ENCODE data around the gene CRADD. TPM values are rescaled to one million over a fixed set of nuclear protein-coding genes. Genes with fewer than 3 reads are reported as not detected.
"Not testable (repeated sequence)": the region's sequence is repeated elsewhere in the genome, so short reads cannot be mapped to it uniquely, and the experiment has no call there.

Gene CRADD
- total RNA-seq, 1 donor from 2014 or later = 18.8 TPM

GRCh38 chr12:93708952-93709351 lies 31.8 kb downstream of the CRADD start:
- peaks cover 2% of the 10 kb centered on the region for H3K27me3 Mint-ChIP-seq (ENCODE audit: unreplicated experiment)
- no peak overlapping the region for H3K27ac Mint-ChIP-seq (ENCODE audit: unreplicated experiment)
- DNase-seq = no peak
- no peak for TF ChIP-seq CTCF (IDR thresholded peaks at IDR 0.05; ENCODE audit: partially characterized antibody, unreplicated experiment)
- H3K4me3 Mint-ChIP-seq (ENCODE audit: unreplicated experiment) = no peak overlapping the region
- peaks cover 8% of the 10 kb centered on the region for H3K36me3 Mint-ChIP-seq (ENCODE audit: unreplicated experiment)
- peaks cover 21% of the 10 kb centered on the region for H3K4me1 Mint-ChIP-seq (ENCODE audit: low read depth, unreplicated experiment)
- H3K9me3 Mint-ChIP-seq (ENCODE audit: unreplicated experiment) = peaks cover 1% of the 10 kb centered on the region

- DNase-seq = no peak
- H3K4me1 Mint-ChIP-seq (ENCODE audit: low read depth, unreplicated experiment) = peaks cover 21% of the 10 kb centered on the region
- TF ChIP-seq CTCF (IDR thresholded peaks at IDR 0.05; ENCODE audit: partially characterized antibody, unreplicated experiment) = no peak
- peaks cover 2% of the 10 kb centered on the region for H3K27me3 Mint-ChIP-seq (ENCODE audit: unreplicated experiment)
- peaks cover 1% of the 10 kb centered on the region for H3K9me3 Mint-ChIP-seq (ENCODE audit: unreplicated experiment)
- peaks cover 8% of the 10 kb centered on the region for H3K36me3 Mint-ChIP-seq (ENCODE audit: unreplicated experiment)
- no peak overlapping the region for H3K27ac Mint-ChIP-seq (ENCODE audit: unreplicated experiment)
- H3K4me3 Mint-ChIP-seq (ENCODE audit: unreplicated experiment) = no peak overlapping the region
These were observed 32.2 kb downstream of the CRADD start for GRCh38 chr12:93709386-93709785.

- H3K4me3 Mint-ChIP-seq (ENCODE audit: unreplicated experiment) = no peak overlapping the region
- peaks cover 4% of the 10 kb centered on the region for H3K27me3 Mint-ChIP-seq (ENCODE audit: unreplicated experiment)
- H3K36me3 Mint-ChIP-seq (ENCODE audit: unreplicated experiment) = peaks cover 8% of the 10 kb centered on the region
- peaks cover 14% of the 10 kb centered on the region for H3K4me1 Mint-ChIP-seq (ENCODE audit: low read depth, unreplicated experiment)
- no peak for TF ChIP-seq CTCF (IDR thresholded peaks at IDR 0.05; ENCODE audit: partially characterized antibody, unreplicated experiment)
- no peak overlapping the region for H3K27ac Mint-ChIP-seq (ENCODE audit: unreplicated experiment)
- no peak for DNase-seq
- peaks cover 1% of the 10 kb centered on the region for H3K9me3 Mint-ChIP-seq (ENCODE audit: unreplicated experiment)
These were observed 33.4 kb downstream of the CRADD start for GRCh38 chr12:93710574-93710926.

GRCh38 chr12:93711502-93711901 lies 34.3 kb downstream of the CRADD start:
- H3K4me3 Mint-ChIP-seq (ENCODE audit: unreplicated experiment); H3K4me1 Mint-ChIP-seq (ENCODE audit: low read depth, unreplicated experiment); H3K9me3 Mint-ChIP-seq (ENCODE audit: unreplicated experiment); DNase-seq; H3K36me3 Mint-ChIP-seq (ENCODE audit: unreplicated experiment); H3K27me3 Mint-ChIP-seq (ENCODE audit: unreplicated experiment); H3K27ac Mint-ChIP-seq (ENCODE audit: unreplicated experiment): not testable (repeated sequence)

GRCh38 chr12:93712200-93712599 lies 35.0 kb downstream of the CRADD start:
- peaks cover 8% of the 10 kb centered on the region for H3K4me1 Mint-ChIP-seq (ENCODE audit: low read depth, unreplicated experiment)
- peaks cover 8% of the 10 kb centered on the region for H3K36me3 Mint-ChIP-seq (ENCODE audit: unreplicated experiment)
- TF ChIP-seq CTCF (IDR thresholded peaks at IDR 0.05; ENCODE audit: partially characterized antibody, unreplicated experiment) = no peak
- H3K4me3 Mint-ChIP-seq (ENCODE audit: unreplicated experiment) = no peak overlapping the region
- DNase-seq = no peak
- peaks cover 1% of the 10 kb centered on the region for H3K9me3 Mint-ChIP-seq (ENCODE audit: unreplicated experiment)
- H3K27ac Mint-ChIP-seq (ENCODE audit: unreplicated experiment) = no peak overlapping the region
- peaks cover 4% of the 10 kb centered on the region for H3K27me3 Mint-ChIP-seq (ENCODE audit: unreplicated experiment)

- Mint-ChIP-seq H3K4me3 (ENCODE audit: unreplicated experiment) (no peak overlapping the region), H3K4me1 (ENCODE audit: low read depth, unreplicated experiment) (peaks cover 5% of the 10 kb centered on the region), H3K27me3 (ENCODE audit: unreplicated experiment) (peaks cover 4% of the 10 kb centered on the region), H3K36me3 (ENCODE audit: unreplicated experiment) (peaks cover 10% of the 10 kb centered on the region), H3K9me3 (ENCODE audit: unreplicated experiment) (peaks cover 3% of the 10 kb centered on the region), H3K27ac (ENCODE audit: unreplicated experiment) (no peak overlapping the region)
- DNase-seq = no peak
- no peak for TF ChIP-seq CTCF (IDR thresholded peaks at IDR 0.05; ENCODE audit: partially characterized antibody, unreplicated experiment)
These were observed 35.9 kb downstream of the CRADD start for GRCh38 chr12:93713060-93713459.
